HL-60 (cell line): Measurements from ENCODE around the gene PDE4B.

Experiments used
- CTCF ChIP-seq: IDR thresholded peaks from one replicate; pipeline ENCODE4 v1.5.1; 2011; ENCODE audit warnings: low read length, control low read depth, inconsistent platforms; ENCODE audit not compliant: insufficient read depth
- GABPA ChIP-seq: IDR thresholded peaks from 2 replicates; pipeline ENCODE4 v1.6.1; 2012; ENCODE audit warnings: low read depth
- POLR2AphosphoS5 ChIP-seq: IDR thresholded peaks from 2 replicates; pipeline ENCODE4 v1.6.1; 2012; ENCODE audit warnings: low read depth
- TF ChIP-seq, protein P1 (sequence below): IDR thresholded peaks from 2 replicates; pipeline ENCODE4 v1.6.1; 2012; ENCODE audit warnings: low read depth; ENCODE audit not compliant: insufficient replicate concordance

- TF ChIP-seq CTCF = no peak
- TF ChIP-seq GABPA = no peak
- TF ChIP-seq, protein P1, sequence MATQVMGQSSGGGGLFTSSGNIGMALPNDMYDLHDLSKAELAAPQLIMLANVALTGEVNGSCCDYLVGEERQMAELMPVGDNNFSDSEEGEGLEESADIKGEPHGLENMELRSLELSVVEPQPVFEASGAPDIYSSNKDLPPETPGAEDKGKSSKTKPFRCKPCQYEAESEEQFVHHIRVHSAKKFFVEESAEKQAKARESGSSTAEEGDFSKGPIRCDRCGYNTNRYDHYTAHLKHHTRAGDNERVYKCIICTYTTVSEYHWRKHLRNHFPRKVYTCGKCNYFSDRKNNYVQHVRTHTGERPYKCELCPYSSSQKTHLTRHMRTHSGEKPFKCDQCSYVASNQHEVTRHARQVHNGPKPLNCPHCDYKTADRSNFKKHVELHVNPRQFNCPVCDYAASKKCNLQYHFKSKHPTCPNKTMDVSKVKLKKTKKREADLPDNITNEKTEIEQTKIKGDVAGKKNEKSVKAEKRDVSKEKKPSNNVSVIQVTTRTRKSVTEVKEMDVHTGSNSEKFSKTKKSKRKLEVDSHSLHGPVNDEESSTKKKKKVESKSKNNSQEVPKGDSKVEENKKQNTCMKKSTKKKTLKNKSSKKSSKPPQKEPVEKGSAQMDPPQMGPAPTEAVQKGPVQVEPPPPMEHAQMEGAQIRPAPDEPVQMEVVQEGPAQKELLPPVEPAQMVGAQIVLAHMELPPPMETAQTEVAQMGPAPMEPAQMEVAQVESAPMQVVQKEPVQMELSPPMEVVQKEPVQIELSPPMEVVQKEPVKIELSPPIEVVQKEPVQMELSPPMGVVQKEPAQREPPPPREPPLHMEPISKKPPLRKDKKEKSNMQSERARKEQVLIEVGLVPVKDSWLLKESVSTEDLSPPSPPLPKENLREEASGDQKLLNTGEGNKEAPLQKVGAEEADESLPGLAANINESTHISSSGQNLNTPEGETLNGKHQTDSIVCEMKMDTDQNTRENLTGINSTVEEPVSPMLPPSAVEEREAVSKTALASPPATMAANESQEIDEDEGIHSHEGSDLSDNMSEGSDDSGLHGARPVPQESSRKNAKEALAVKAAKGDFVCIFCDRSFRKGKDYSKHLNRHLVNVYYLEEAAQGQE = no peak
- TF ChIP-seq POLR2AphosphoS5 = no peak
Measured at GRCh38 chr1:66240491-66241484, 448.1 kb downstream of the PDE4B start.
